Measurements from ENCODE around the gene CCDC6.

Gene CCDC6

GRCh38 chr10:59880971-59881510, 25.3 kb downstream of the CCDC6 start:
- DNase-seq (ENCODE audit: low spot score), result no peak

- DNase-seq (ENCODE audit: low spot score), result no peak
These were observed 26.2 kb downstream of the CCDC6 start for GRCh38 chr10:59880019-59880717.

- no peak for DNase-seq (ENCODE audit: low spot score)
These were observed 26.9 kb downstream of the CCDC6 start for GRCh38 chr10:59879363-59879913.

GRCh38 chr10:59878915-59879314, 27.4 kb downstream of the CCDC6 start:
- DNase-seq (ENCODE audit: low spot score), result no peak

- DNase-seq (ENCODE audit: low spot score), result no peak
These were observed 28.1 kb downstream of the CCDC6 start for GRCh38 chr10:59878289-59878688.

- peak; percentile 25 for DNase-seq (ENCODE audit: low spot score)
These were observed 29.1 kb downstream of the CCDC6 start for GRCh38 chr10:59877191-59877671.

GRCh38 chr10:59876695-59877094, 29.7 kb downstream of the CCDC6 start:
- peak; percentile 10 for DNase-seq (ENCODE audit: low spot score)

GRCh38 chr10:59876208-59876607, 30.1 kb downstream of the CCDC6 start:
- peak; percentile 46 for DNase-seq (ENCODE audit: low spot score)

- DNase-seq (ENCODE audit: low spot score), result no peak
These were observed 32.5 kb downstream of the CCDC6 start for GRCh38 chr10:59873896-59874295.

- peak; percentile 46 for DNase-seq (ENCODE audit: low spot score)
These were observed 33.4 kb downstream of the CCDC6 start for GRCh38 chr10:59872892-59873463.

GRCh38 chr10:59870152-59870551, 36.2 kb downstream of the CCDC6 start:
- DNase-seq (ENCODE audit: low spot score), result no peak

GRCh38 chr10:59869594-59869940, 36.8 kb downstream of the CCDC6 start:
- no peak for DNase-seq (ENCODE audit: low spot score)

- DNase-seq (ENCODE audit: low spot score), result peak; percentile 19
These were observed 37.4 kb downstream of the CCDC6 start for GRCh38 chr10:59868696-59869593.

GRCh38 chr10:59867590-59867989, 38.8 kb downstream of the CCDC6 start:
- DNase-seq (ENCODE audit: low spot score), result no peak

- peak; percentile 80 for DNase-seq (ENCODE audit: low spot score)
These were observed 41.3 kb downstream of the CCDC6 start for GRCh38 chr10:59865101-59865500.

GRCh38 chr10:59864141-59864962, 42.0 kb downstream of the CCDC6 start:
- no peak for DNase-seq (ENCODE audit: low spot score)

- no peak for DNase-seq (ENCODE audit: low spot score)
These were observed 46.8 kb downstream of the CCDC6 start for GRCh38 chr10:59859570-59859969.

- DNase-seq (ENCODE audit: low spot score), result no peak
These were observed 48.4 kb downstream of the CCDC6 start for GRCh38 chr10:59857921-59858320.

GRCh38 chr10:59857049-59857448, 49.3 kb downstream of the CCDC6 start:
- no peak for DNase-seq (ENCODE audit: low spot score)

GRCh38 chr10:59856104-59856503, 50.3 kb downstream of the CCDC6 start:
- no peak for DNase-seq (ENCODE audit: low spot score)

GRCh38 chr10:59854571-59854970, 51.8 kb downstream of the CCDC6 start:
- no peak for DNase-seq (ENCODE audit: low spot score)

All from kidney tubule cell (primary cell).